Activated CD4-positive, alpha-beta T cell treated with anti-CD3 and anti-CD28 coated beads, Interleukin-2, amount 10 ng/mL, durations not matched to agents 24 days and 14 days (primary cell): ENCODE measurements around the gene CLDN9. TPM values are rescaled to one million over a fixed set of nuclear protein-coding genes. Genes with fewer than 3 reads are reported as not detected.
A peak's percentile ranks its signal among the peaks of the same experiment; 100 is the strongest.

Source experiments
- DNase-seq: peaks from one replicate; pipeline ENCODE4 v3.0.0; 2022
- H3K27ac Mint-ChIP-seq: one replicate; pipeline ENCODE4 v1.8.0; 2022; ENCODE audit warnings: mild to moderate bottlenecking, mixed read lengths
- H3K27me3 Mint-ChIP-seq: one replicate; pipeline ENCODE4 v1.8.0; 2022; ENCODE audit warnings: mixed read lengths
- H3K36me3 Mint-ChIP-seq: one replicate; pipeline ENCODE4 v1.8.0; 2022; ENCODE audit warnings: low read depth, mild to moderate bottlenecking, mixed read lengths
- H3K4me1 Mint-ChIP-seq: one replicate; pipeline ENCODE4 v1.8.0; 2021; ENCODE audit warnings: mixed read lengths
- H3K4me3 Mint-ChIP-seq: one replicate; pipeline ENCODE4 v1.8.0; 2022; ENCODE audit warnings: mild to moderate bottlenecking, moderate library complexity, mixed read lengths
- H3K9me3 Mint-ChIP-seq: one replicate; pipeline ENCODE4 v1.8.0; 2021; ENCODE audit warnings: mixed read lengths
- intact Hi-C: fragments of 100-400 bp; cut with micrococcal nuclease; formaldehyde crosslinking; loops from one replicate; pipeline ENCODE4 v1.15.1; 2023
- total RNA-seq: library from RNA; stranded (reverse); gene quantifications from 2 replicates; pipeline ENCODE4 v1.2.3, GENCODE V29; 2022

Gene CLDN9
- total RNA-seq, 1 donor from 2014 or later = not detected

- Mint-ChIP-seq H3K36me3 (peaks cover 12% of the 10 kb centered on the region), H3K9me3 (no peaks in the 10 kb centered on the region), H3K27ac (peak overlapping the region; percentile 84), H3K27me3 (peaks cover 6% of the 10 kb centered on the region), H3K4me3 (peak overlapping the region; percentile 95), H3K4me1 (peaks cover 22% of the 10 kb centered on the region)
- intact Hi-C loops = loop anchor here (1.0 kb wide), 1 partner anchor 9 kb away; no protein-coding TSS in a partner anchor
- DNase-seq = peak; percentile 81
Observed at GRCh38 chr16:2979669-2980226, 33.0 kb upstream of the CLDN9 start.

- peaks cover 12% of the 10 kb centered on the region for H3K36me3 Mint-ChIP-seq
- peaks cover 6% of the 10 kb centered on the region for H3K27me3 Mint-ChIP-seq
- peak within 1 kb of the TSS; percentile 85 for H3K27ac Mint-ChIP-seq
- H3K4me1 Mint-ChIP-seq = peaks cover 22% of the 10 kb centered on the region
- intact Hi-C loops = loop anchor here (1.0 kb wide), 1 partner anchor 10 kb away; no protein-coding TSS in a partner anchor
- no peaks in the 10 kb centered on the region for H3K9me3 Mint-ChIP-seq
- H3K4me3 Mint-ChIP-seq = peak within 1 kb of the TSS; percentile 95
- peak; percentile 99 for DNase-seq
Observed at GRCh38 chr16:2980227-2981176, 32.2 kb upstream of the CLDN9 start, which contains the start of gene PKMYT1. Gene PKMYT1 (minus strand): TSS chr16:2980446. CDS start chr16:2979657, 789 bp downstream.

- no peaks in the 10 kb centered on the region for H3K9me3 Mint-ChIP-seq
- peaks cover 22% of the 10 kb centered on the region for H3K4me1 Mint-ChIP-seq
- intact Hi-C loops = no loop called here
- H3K27me3 Mint-ChIP-seq = peaks cover 6% of the 10 kb centered on the region
- H3K36me3 Mint-ChIP-seq = peaks cover 10% of the 10 kb centered on the region
- peak overlapping the region; percentile 85 for H3K27ac Mint-ChIP-seq
- DNase-seq = peak; percentile 57
- H3K4me3 Mint-ChIP-seq = peak overlapping the region; percentile 95
Observed at GRCh38 chr16:2981177-2981898, 31.4 kb upstream of the CLDN9 start.

- intact Hi-C loops = no loop called here
- no peak for DNase-seq
- H3K27ac Mint-ChIP-seq = peak overlapping the region; percentile 83
- H3K9me3 Mint-ChIP-seq = no peaks in the 10 kb centered on the region
- peaks cover 9% of the 10 kb centered on the region for H3K36me3 Mint-ChIP-seq
- H3K4me1 Mint-ChIP-seq = peaks cover 21% of the 10 kb centered on the region
- peak overlapping the region; percentile 95 for H3K4me3 Mint-ChIP-seq
- H3K27me3 Mint-ChIP-seq = peaks cover 6% of the 10 kb centered on the region
Observed at GRCh38 chr16:2981899-2982250, 30.8 kb upstream of the CLDN9 start.

GRCh38 chr16:2982402-2982801, 30.3 kb upstream of the CLDN9 start:
- intact Hi-C loops = no loop called here
- peak overlapping the region; percentile 33 for H3K4me3 Mint-ChIP-seq

GRCh38 chr16:2983706-2984136, 29.0 kb upstream of the CLDN9 start:
- Mint-ChIP-seq H3K4me1 (peaks cover 16% of the 10 kb centered on the region), H3K27me3 (peaks cover 6% of the 10 kb centered on the region), H3K9me3 (no peaks in the 10 kb centered on the region), H3K4me3 (peak overlapping the region; percentile 63), H3K27ac (no peak overlapping the region), H3K36me3 (peaks cover 5% of the 10 kb centered on the region)
- intact Hi-C loops = no loop called here
- DNase-seq = peak; percentile 92

More at GRCh38 chr16:2982402-2982801, 30.3 kb upstream of the CLDN9 start:
- H3K27me3 Mint-ChIP-seq = peaks cover 6% of the 10 kb centered on the region
- no peaks in the 10 kb centered on the region for H3K9me3 Mint-ChIP-seq
- peaks cover 8% of the 10 kb centered on the region for H3K36me3 Mint-ChIP-seq
- H3K4me1 Mint-ChIP-seq = peaks cover 20% of the 10 kb centered on the region
- DNase-seq = no peak
- no peak overlapping the region for H3K27ac Mint-ChIP-seq

GRCh38 chr16:2985462-2985861, 27.3 kb upstream of the CLDN9 start:
- intact Hi-C loops = no loop called here
- peaks cover 2% of the 10 kb centered on the region for H3K36me3 Mint-ChIP-seq
- H3K4me3 Mint-ChIP-seq = no peak overlapping the region
- H3K4me1 Mint-ChIP-seq = peaks cover 15% of the 10 kb centered on the region
- DNase-seq = no peak
- H3K27me3 Mint-ChIP-seq = peaks cover 9% of the 10 kb centered on the region
- H3K9me3 Mint-ChIP-seq = no peaks in the 10 kb centered on the region
- no peak overlapping the region for H3K27ac Mint-ChIP-seq

- H3K27me3 Mint-ChIP-seq = peaks cover 9% of the 10 kb centered on the region
- H3K36me3 Mint-ChIP-seq = peaks cover 2% of the 10 kb centered on the region
- intact Hi-C loops = no loop called here
- peak; percentile 58 for DNase-seq
- no peak overlapping the region for H3K4me3 Mint-ChIP-seq
- no peak overlapping the region for H3K27ac Mint-ChIP-seq
- H3K4me1 Mint-ChIP-seq = peaks cover 14% of the 10 kb centered on the region
- no peaks in the 10 kb centered on the region for H3K9me3 Mint-ChIP-seq
Observed at GRCh38 chr16:2985893-2986355, 26.8 kb upstream of the CLDN9 start.

GRCh38 chr16:2986623-2987188, 26.0 kb upstream of the CLDN9 start:
- no peak overlapping the region for H3K4me3 Mint-ChIP-seq
- peaks cover 9% of the 10 kb centered on the region for H3K4me1 Mint-ChIP-seq
- peaks cover 9% of the 10 kb centered on the region for H3K27me3 Mint-ChIP-seq
- H3K27ac Mint-ChIP-seq = no peak overlapping the region
- H3K36me3 Mint-ChIP-seq = peaks cover 1% of the 10 kb centered on the region
- DNase-seq = no peak
- intact Hi-C loops = no loop called here
- no peaks in the 10 kb centered on the region for H3K9me3 Mint-ChIP-seq

GRCh38 chr16:2987286-2987685, 25.4 kb upstream of the CLDN9 start:
- no peak overlapping the region for H3K4me3 Mint-ChIP-seq
- peaks cover 7% of the 10 kb centered on the region for H3K4me1 Mint-ChIP-seq
- intact Hi-C loops = no loop called here

GRCh38 chr16:2987833-2988232, 24.9 kb upstream of the CLDN9 start:
- no peak overlapping the region for H3K27ac Mint-ChIP-seq
- intact Hi-C loops = no loop called here
- H3K27me3 Mint-ChIP-seq = peaks cover 6% of the 10 kb centered on the region
- no peak overlapping the region for H3K4me3 Mint-ChIP-seq
- H3K4me1 Mint-ChIP-seq = peaks cover 6% of the 10 kb centered on the region
- no peak for DNase-seq
- H3K36me3 Mint-ChIP-seq = no peaks in the 10 kb centered on the region
- no peaks in the 10 kb centered on the region for H3K9me3 Mint-ChIP-seq

More at GRCh38 chr16:2987286-2987685, 25.4 kb upstream of the CLDN9 start:
- Mint-ChIP-seq H3K9me3 (no peaks in the 10 kb centered on the region), H3K27ac (no peak overlapping the region), H3K36me3 (no peaks in the 10 kb centered on the region), H3K27me3 (peaks cover 8% of the 10 kb centered on the region)
- no peak for DNase-seq

GRCh38 chr16:2988590-2989099, 24.1 kb upstream of the CLDN9 start:
- peaks cover 3% of the 10 kb centered on the region for H3K4me1 Mint-ChIP-seq
- intact Hi-C loops = no loop called here
- DNase-seq = no peak
- H3K27ac Mint-ChIP-seq = no peak overlapping the region
- no peak overlapping the region for H3K4me3 Mint-ChIP-seq
- H3K36me3 Mint-ChIP-seq = no peaks in the 10 kb centered on the region
- no peaks in the 10 kb centered on the region for H3K9me3 Mint-ChIP-seq
- H3K27me3 Mint-ChIP-seq = peaks cover 6% of the 10 kb centered on the region

GRCh38 chr16:2990891-2991290, 21.8 kb upstream of the CLDN9 start:
- no peak overlapping the region for H3K27ac Mint-ChIP-seq
- H3K4me1 Mint-ChIP-seq = no peaks in the 10 kb centered on the region
- intact Hi-C loops = no loop called here
- H3K36me3 Mint-ChIP-seq = no peaks in the 10 kb centered on the region
- no peak for DNase-seq
- peaks cover 3% of the 10 kb centered on the region for H3K27me3 Mint-ChIP-seq
- no peak overlapping the region for H3K4me3 Mint-ChIP-seq
- H3K9me3 Mint-ChIP-seq = no peaks in the 10 kb centered on the region
